Activated gamma-delta T cell treated with Interleukin-2 at 50 U/mL for 16 hours (primary cell): ENCODE results near the gene TMEM129.
A peak's percentile ranks its signal among the peaks of the same experiment; 100 is the strongest.
"Not testable (repeated sequence)": the region's sequence is repeated elsewhere in the genome, so short reads cannot be mapped to it uniquely, and the experiment has no call there.

Experiments used
- DNase-seq: peaks from one replicate; pipeline ENCODE4 v3.0.0-alpha.2; 2020

TMEM129 gene

DNA sequence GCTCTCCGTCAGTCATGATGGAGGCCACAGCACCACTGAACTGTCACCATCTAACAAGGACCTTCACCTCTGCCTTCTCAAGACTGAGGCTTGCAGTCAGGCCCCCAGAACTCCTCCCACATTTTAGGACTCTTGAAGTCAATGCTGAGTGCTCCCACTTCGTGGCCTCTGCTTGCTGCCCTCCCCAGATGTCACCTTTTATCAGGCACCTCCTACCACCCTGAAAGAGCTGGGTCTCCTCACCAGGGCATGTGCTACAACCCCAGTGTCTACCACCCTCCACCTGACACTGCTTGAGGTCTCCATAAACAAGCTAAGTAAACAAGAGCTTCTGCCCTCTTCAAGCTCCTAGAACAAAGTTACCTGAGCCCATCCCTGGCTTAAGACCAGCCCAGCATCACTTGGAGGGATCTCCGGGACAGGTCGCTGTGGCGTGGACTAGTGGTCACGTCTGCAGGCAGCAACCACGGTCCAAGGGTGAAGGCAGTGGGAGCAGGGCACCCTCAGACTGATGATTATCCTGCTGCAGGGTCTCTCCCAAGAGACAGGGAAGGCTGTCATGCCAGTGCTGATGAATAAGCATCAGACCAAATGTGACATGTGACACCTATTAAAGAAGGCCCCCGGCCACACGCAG, 29.3 kb downstream of the TMEM129 start:
- no peak for DNase-seq

DNA sequence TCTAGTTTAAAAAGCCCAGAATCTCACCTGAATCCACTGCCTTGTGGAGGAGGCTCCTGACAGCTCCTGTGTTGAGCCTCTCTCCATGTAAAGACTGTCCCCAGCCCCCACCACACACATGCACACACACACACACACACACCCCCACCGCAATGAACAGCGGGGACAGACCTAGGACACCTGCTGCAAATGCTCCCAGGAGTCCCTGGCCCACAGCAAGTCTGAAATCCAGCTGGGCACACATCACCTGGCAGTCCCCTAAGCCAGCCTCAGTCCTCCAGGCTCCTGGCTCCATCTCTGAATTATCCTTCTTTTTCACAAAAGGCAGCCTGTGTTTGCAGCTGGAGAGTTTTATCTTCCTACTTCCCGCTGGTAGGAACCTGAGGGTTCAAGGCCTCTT, 30.4 kb downstream of the TMEM129 start:
- DNase-seq, result no peak

DNA sequence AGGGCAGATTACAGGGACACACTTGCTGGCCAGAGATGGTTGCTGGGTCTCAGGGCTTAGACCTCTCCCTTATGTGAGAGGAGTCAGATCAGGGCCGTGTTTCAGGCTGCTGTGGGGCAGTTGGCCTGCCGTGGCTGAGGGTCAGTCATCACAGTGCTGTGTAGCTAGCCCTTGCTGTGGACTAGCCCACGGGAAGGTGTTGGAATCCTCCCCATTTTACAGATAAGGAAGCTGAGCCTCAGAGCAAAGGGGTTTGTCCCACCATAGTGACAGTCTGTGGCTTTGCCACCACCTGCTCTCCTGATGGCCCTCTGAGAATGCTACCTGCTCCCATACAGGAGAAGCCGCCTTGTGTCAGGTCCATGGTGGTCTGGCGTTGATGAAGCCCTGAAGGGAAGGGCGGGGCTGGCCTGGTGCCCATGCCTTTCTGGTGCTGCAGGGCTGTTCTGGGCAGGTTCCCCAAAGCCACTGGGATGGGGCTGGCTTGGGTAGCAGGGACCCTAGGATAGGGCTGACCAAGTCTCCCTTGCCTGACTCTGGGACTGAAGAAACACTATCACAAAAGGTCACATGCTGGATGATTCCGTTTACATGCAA, 34.6 kb downstream of the TMEM129 start:
- no peak for DNase-seq

DNA sequence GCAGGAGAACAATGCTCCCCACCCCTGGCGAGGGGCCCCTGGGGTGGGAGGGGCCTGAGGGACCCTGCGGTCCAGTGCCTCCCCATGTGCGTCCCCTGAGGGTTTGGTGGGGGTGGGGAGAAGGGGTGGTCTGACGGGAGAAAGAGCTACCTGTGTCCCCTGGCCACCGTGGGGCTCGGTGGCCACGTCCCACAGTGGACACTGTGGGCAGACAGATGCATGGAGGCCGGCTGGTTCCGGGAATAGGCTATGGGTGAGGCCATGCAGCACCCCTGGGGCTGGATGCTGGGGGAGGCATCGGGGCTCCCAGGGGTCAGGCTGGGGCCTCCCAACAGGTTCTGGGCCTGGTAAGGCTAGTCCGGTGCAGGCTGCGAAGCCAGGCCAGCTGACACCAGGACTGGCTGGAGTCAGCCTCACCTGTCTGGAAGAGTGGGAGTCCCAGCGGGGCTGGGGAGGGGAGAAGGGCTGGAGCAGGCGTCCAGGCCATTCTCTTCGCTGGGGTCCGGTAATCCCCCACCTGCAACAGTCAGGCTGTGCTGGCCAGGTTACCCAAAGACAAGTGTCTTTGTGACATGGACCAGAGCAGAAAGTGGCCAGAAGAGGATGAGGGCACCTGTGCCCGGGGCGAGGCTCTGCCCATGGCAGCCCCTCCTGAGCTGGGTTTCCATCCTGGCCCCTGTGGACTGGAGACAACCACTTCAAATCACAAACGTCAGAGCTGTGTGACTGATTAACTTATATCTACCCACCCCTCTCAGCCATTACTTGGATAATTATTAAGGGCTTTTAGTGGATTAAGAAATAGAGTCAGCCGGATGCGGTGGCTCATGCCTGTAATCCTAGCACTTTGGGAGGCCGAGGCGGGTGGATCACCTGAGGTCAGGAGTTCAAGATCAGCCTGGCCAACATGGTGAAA, 35.6 kb downstream of the TMEM129 start:
- DNase-seq, result no peak

DNA sequence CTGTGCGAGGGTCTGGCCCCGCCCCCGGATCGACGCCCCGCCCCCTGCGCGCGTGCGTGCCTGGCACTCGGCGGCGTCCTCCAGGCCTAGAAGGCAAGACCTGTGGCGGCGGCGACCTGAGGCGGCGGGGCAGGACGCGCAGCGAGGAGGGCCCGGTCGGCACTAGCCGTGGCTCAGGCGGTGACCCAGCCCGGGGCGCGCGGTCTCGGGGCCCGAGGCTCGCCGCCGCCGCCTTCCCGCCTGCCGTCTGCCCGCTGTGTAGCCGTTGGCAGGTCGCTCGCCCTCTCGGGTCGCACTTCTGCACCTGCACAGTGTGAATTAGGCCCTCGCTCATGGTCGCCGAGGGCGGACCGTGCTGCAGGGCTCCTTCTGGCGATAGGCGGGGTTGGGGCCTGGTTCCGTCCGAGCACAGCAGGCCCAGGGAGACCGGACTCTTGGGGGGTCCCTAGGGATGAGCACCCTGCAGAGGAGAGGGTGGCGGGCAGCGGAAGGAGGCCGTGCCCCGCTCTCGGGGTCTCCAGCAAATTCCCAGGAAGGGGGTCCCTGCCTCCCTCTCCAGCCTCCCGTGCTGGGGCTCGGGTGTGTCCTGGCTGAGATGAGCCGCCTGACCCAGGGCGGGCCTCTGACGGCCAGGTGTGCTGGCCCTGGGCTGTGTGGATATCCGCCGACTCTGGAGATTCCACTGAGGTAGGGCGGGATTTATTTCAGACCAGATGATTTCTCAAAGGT, 36.5 kb downstream of the TMEM129 start:
- peak; percentile 94 for DNase-seq

DNA sequence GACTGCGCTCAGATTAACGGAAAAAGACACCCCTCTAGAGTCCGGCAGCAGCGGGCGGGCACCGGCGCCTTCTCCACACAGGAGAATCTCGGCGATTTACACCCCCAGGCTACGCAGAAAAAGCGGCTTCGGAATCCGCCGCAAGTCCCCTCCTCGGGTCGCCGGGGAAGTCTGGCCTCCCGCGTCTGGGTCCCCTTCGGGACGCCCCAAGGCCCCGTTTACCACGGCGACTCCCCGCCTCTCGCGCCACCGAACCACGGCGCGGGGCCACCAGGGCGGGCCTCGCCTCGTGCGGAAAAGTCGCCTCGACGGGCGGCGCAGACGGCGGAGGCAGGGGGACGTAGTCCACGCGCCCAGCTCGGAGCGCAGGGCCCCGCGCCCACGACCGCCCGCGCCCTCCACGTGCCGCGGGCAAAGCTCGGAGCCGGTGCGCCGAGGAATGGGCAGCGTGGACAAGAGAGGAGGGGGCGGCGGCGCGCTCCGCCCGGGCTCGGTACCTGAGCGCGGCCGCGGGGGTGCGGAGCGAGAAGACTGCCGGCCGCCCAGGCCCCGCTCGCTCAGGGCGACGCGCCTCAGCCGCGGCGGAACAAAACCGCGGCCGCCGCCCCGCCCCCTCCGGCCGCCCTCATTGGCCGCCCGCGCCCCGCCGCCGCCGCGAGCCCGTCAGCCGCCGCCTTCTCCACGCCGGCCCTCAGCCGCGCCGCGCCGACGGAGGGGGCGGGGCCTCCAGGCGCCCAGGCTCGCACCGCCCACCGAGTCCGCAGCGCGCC, 37.2 kb downstream of the TMEM129 start, which contains the start of gene FAM53A:
FAM53A (minus strand) TSS at position 578 of the 770 bp plus-strand sequence. CDS start 15,572 bp downstream, outside the sequence.
- DNase-seq, result peak; percentile 15

DNA sequence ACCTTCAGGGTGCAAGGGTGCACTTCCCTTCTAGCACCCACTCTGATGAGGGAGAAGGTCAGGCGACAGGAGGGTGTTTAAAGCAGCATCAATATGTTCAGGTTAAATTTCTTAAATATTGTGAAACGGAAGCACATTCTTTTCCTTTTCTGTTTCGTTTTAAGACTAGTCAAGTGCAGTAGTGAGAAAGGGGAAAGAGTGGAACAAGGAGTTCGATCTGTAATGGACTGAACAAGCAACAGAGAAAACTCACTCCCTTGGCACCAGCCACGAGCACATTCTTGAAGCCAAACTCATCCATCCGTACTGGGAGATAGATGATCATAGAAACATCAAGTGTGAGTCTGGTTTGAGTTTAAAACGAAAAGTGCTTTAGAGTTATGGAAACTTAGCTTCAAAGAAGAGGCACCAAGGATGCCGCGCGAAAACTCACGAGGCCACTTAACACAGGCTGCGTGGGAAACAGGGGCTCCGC, 37.8 kb downstream of the TMEM129 start:
- DNase-seq, result no peak

DNA sequence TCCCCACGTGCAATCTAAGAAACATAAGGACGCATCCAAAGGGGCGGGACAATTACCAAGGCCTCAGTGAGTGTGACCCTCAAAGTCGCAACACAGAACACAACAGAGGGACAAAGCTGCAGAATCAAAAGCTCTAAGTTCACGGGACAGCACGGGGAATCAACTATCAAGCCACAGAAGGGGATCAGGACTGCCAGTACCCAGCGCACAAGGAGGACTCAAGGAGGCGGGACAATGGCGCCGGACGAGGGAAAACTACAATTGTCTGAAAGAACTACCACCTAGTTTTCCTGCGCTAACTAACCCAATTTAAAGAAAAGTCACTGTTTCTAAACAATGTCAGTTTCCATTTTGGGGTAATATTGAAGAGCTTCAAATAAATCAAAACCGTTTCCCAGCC, 38.3 kb downstream of the TMEM129 start:
- DNase-seq, result no peak

DNA sequence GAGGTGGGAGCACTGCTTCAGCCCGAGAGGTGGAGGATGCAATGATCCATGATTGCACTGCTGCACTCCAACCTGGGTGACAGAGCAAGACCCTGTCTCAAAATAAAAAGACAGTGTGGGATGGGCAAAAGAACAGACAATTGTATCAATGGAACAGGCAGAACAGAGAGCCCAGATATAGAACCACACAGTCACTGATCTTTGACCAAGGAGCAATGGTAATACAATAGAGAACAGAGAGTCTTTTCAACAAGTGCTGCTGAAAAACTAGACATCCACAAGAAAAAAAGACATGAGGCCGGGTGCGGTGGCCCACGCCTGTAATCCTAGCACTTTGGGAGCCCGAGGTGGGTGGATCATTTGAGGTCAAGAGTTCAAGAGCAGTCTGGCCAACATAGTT, 42.9 kb downstream of the TMEM129 start:
- no peak for DNase-seq

DNA sequence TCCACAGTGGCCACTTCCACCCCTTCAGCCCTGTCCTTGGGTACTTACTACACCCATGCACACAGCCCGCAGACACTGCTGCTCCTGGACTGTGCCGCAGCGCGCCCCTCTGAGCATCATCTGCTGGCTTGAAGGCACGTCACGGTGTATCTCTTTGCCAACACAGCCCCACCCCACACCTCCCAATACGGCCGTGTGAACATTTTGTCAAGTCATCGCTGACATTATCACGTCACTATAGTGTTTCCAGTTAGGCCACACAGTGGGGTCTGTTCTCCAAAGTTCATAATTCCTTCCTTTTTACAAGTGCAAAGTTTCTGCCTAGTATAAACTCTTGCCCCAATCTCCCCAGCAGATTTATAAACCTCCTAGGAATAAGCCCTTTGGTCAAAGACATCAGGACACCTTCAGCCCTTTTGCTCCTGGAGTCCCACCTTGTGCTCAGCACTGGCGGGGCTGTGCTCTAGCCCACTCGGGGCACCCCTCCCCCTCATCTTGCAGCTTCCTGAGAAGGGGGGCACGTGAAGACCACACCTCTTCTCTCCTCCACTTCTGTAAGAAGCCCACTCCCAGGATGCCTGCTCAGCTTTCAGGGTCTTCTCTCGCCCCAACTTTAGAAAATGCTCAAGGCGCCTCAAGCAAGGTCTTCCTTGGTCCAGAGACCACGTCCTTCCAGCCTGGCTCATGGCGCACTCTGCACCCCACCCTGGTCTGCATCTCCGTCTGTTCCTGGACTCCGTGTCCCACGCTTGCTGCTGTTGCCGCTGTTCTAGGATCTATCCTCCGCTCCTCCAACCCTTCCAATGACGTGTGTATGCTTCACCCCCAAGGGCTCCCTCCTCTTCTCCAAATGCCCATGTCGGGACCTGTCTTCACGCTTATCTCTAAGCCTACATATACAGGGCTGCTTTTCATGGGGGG, 44.3 kb downstream of the TMEM129 start:
- no peak for DNase-seq

DNA sequence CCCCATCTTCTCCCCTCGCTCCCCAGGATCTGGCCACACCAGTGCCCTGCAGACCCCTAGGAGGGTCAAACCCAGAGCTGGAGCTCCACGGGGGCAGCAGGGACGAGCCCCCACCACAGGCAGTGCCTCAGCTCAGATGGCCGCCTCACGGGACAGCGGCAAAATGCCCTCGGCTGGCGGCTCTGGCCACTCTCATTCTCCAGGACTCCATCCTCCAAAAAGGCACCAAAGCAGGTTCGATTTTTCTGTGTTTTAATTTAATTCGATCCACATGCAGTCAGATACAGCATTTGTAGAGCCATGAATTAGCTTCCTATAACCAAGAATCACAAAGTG, 45.4 kb downstream of the TMEM129 start:
- DNase-seq, result no peak

DNA sequence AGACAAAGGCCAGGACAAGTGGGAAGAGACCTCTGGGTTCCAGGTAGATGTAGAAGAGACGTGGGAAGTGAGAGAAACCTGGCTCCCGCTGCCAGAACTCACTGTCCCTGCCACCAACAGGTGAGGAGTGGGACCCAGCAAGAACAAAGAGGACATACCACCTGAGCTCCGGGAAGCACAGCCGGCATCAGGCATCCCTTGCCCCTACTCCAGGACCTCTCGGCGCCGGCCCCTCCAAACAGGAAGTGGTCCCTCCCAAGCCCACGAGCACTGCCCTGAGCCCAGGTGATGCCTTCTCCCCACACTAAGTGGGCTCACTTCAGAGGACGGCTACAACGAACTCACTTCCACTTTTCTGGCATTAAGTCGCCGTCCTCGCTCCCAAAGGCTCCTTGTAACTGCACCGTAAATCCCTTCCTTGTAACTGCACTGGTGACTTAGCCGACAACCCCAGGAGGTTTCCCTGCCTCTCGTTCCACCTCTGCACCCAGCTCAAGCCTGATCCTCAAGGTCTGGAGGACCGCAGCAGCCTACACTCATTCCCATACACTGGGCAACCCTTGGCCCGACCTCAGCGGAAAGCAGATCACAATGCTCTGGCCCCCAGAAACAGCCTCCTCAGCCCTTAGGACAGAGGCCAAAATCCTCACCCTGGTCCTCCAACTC, 45.9 kb downstream of the TMEM129 start:
- DNase-seq, result no peak

DNA sequence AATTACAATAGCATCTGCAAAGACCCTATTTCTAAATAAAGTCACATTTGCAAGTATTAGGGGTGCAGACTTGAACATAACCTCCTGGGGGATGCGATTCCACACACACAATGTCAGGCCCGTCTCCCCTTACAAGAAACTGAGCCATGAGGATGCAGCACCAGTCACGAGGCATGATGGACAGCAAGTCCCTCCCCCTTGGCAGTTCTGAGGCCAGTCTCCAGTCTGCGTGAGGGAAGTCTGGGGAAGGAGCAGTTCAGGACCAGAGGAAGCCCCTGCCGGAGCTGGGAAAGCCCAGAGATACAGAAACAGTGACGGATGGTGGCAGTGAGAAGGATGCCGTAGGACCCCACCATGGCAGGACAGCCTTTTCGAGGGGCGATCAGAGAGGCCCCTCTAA, 46.4 kb downstream of the TMEM129 start:
- DNase-seq, result no peak

DNA sequence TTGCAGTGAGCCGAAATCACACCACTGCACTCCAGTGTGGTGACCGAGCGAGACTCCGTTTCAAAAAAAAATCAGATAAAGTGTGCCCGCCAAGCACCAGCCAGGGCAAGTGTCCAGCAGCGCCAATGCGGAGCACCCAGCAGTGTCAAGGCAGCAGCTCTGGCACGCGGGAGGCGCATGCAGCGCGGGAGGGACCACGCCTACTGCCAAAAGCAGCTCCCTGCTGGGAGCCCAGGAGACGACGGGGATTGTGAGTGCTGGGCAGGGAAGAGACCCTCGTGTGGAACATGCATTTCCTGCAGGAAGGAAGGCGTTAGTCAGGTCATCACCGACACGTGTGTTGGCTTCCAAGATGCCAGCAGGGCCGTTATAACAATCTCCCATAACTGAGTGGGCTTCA, 47.5 kb downstream of the TMEM129 start:
- no peak for DNase-seq

DNA sequence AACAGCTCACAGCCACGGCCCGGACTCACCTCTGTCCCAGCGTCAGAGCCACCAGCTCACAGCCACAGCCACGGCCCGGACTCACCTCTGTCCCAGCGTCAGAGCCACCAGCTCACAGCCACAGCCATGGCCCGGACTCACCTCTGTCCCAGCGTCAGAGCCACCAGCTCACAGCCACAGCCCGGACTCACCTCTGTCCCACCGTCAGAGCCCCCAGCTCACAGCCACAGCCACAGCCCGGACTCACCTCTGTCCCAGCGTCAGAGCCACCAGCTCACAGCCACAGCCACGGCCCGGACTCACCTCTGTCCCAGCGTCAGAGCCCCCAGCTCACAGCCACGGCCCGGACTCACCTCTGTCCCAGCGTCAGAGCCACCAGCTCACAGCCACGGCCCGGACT, 50.1 kb downstream of the TMEM129 start:
- DNase-seq, result not testable (repeated sequence)

DNA sequence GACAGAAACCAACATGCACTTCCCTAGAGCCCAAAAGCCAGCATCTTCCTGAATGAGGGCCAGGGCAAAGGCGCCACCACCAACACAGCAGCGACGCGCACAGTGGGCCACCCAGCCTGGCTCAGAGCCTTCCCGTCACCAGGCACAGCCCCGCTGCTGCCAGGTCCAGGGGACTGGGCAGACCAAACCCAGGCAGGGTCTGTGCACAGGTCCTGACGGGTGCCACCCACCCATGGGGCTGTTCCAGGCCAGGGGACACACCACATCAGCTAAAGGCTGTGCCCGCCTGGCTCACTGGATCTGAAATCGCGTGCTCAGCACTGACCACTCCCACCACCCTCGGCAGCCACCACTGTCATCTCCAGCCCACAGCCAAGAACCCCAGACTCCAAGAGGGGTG, 50.8 kb downstream of the TMEM129 start:
- no peak for DNase-seq

DNA sequence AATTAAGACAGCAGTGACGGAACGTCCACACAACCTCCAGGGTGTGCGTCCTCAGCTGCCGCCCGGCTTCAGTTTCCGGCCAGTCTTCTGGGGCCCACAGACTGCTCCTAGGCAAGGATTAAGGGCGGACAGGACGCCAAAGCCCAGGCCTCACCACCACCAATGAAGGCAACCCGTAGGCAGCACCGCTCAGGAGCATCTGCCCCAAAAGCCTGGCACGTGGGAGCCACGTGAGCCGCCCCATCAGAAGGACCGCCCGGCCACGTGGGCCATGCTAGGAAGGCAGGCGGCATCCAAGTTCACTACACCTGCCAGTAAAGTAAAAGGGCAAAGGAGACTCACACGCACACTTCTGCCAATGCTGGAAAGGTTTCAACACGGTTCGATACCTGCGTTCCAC, 51.3 kb downstream of the TMEM129 start:
- DNase-seq, result no peak

DNA sequence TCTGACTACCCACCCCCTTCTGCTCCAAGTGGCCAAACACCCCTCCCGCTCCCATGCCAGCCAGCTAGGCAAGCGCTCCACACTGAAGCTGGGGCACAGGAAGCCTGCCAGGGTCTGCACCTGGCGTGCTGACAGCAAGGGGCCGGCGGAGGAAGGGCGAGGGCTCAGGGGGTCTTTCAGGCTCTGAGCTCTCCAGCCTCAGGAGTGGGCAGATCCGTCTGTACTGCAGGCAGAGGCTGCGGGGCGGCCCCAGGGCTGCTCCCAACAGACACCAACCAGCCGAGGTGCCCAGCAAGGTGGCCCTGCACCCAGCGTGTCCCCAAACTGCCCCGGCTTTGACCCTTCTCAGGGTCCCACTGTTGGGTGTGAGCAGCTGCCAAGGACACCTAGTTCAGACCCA, 51.9 kb downstream of the TMEM129 start:
- no peak for DNase-seq

DNA sequence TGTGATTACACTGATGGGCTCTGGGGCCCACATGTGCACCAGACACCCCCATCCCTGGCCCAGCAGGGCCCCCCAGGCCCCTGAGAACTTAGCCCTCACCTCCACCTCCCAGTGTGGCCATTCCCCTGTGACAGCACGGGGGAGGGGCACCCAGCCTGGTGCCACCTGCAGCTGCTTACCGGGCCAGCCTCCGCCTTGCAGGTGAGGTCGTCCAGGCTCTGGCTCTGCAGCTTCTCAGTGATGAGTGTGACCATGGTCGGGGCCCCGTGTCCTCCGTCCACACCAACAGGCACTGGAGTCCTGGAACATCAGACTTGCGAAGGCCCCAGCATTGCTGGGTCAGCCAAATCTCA, 52.7 kb downstream of the TMEM129 start:
- no peak for DNase-seq

DNA sequence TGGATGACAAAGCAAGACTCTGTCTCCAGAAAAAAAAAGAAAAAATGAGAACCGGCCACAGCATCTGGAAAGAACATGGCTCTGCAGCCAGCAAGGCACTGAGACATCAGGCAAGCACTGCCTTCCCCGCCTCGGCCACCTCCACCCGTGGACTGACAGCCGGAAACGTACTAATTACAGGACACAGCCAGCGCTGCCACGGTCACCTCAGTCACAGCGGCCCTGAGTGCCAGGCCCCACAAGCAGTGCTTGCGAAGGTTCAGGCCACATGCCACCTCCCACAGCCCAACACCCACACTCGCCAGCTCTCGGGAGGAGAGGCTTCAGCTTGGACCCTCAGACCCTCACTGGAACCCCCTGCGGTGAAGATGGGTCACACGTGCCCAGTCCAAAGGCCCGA, 53.9 kb downstream of the TMEM129 start:
- no peak for DNase-seq

DNA sequence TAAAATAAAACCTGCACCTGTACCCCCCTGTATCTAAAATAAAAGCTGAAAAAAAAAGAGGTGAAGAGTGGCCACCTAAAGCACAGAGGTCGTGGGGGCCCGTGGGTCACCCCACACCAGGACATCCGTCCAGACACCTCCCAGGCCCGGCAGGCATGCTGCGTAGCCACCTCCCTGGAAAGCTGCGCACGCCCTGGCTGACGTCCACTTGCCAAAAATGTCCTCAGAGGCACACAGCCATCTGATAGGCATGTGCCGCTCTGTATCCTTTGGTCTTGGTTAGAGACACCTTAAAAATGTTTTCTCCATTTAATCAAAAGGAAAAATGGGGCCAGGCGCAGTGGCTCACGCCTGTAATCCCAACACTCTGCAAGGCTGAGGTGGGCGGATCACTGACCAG, 54.7 kb downstream of the TMEM129 start:
- DNase-seq, result no peak
